SK-N-SH treated with all-trans-retinoic acid at 6 μM for 48 hours (cell line): ENCODE data around the gene FNDC7.

Source experiments
- ATAC-seq: fragments of 200-7000 bp; cut with Tn5 transposase; 3 replicates; pipeline ENCODE4 v1.9.1; 2020; ENCODE audit warnings: mild to moderate bottlenecking, moderate library complexity
- BACH2 ChIP-seq: fragments of 250-450 bp; sonication (Bioruptor Pico); IDR thresholded peaks from 2 replicates; pipeline ENCODE4 v1.9.0; 2021; ENCODE audit warnings: mild to moderate bottlenecking, borderline replicate concordance
- CSDC2 ChIP-seq: fragments of 250-450 bp; sonication (Bioruptor Pico); IDR thresholded peaks from 2 replicates; pipeline ENCODE4 v1.5.0; 2020; ENCODE audit warnings: mild to moderate bottlenecking, moderate library complexity
- ESRRG ChIP-seq: fragments of 250-450 bp; sonication (Bioruptor Pico); IDR thresholded peaks from 2 replicates; pipeline ENCODE4 v1.6.1; 2021; ENCODE audit warnings: mild to moderate bottlenecking
- GLIS3 ChIP-seq: fragments of 250-450 bp; sonication (Bioruptor Pico); IDR thresholded peaks from 2 replicates; pipeline ENCODE4 v1.5.0; 2020; ENCODE audit warnings: mild to moderate bottlenecking, moderate library complexity
- ISL1 ChIP-seq: fragments of 250-450 bp; sonication (Bioruptor Pico); IDR thresholded peaks from 2 replicates; pipeline ENCODE4 v2.1.2; 2022; ENCODE audit warnings: mild to moderate bottlenecking, moderate library complexity
- OSR1 ChIP-seq: fragments of 250-450 bp; sonication (Bioruptor Pico); IDR thresholded peaks from 2 replicates; pipeline ENCODE4 v1.8.0; 2022; ENCODE audit warnings: moderate library complexity, mild to moderate bottlenecking, inconsistent platforms
- PPARA ChIP-seq: fragments of 250-450 bp; sonication (Bioruptor Pico); IDR thresholded peaks from 2 replicates; pipeline ENCODE4 v1.5.0; 2020; ENCODE audit warnings: mild to moderate bottlenecking, borderline replicate concordance
- RARB ChIP-seq: fragments of 250-450 bp; sonication (Bioruptor Pico); IDR thresholded peaks from 2 replicates; pipeline ENCODE4 v1.8.0; 2021; ENCODE audit warnings: mild to moderate bottlenecking, moderate library complexity
- SNAI2 ChIP-seq: fragments of 250-450 bp; sonication (Bioruptor Pico); IDR thresholded peaks from 2 replicates; pipeline ENCODE4 v1.5.0; 2020; ENCODE audit warnings: mild to moderate bottlenecking, moderate library complexity
- TCF4 ChIP-seq: fragments of 250-450 bp; sonication (Bioruptor Pico); IDR thresholded peaks from 2 replicates; pipeline ENCODE4 v1.8.0; 2021; ENCODE audit warnings: mild to moderate bottlenecking, moderate library complexity, borderline replicate concordance
- TOX ChIP-seq: fragments of 250-450 bp; sonication (Bioruptor Pico); IDR thresholded peaks from 2 replicates; pipeline ENCODE4 v1.8.0; 2021; ENCODE audit warnings: mild to moderate bottlenecking, moderate library complexity, borderline replicate concordance
- ZC3H10 ChIP-seq: fragments of 250-450 bp; sonication (Bioruptor Pico); IDR thresholded peaks from 2 replicates; pipeline ENCODE4 v1.5.1; 2021; ENCODE audit warnings: mild to moderate bottlenecking, moderate library complexity
- ZFP30 ChIP-seq: fragments of 450-650 bp; formaldehyde crosslinking; IDR thresholded peaks from 2 replicates; pipeline ENCODE4 v1.5.0; 2022; ENCODE audit warnings: mild to moderate bottlenecking, moderate library complexity
- ZNF565 ChIP-seq: fragments of 450-650 bp; formaldehyde crosslinking; conservative IDR thresholded peaks from 2 replicates; pipeline ENCODE4 v1.5.0; 2020; ENCODE audit warnings: low read depth, mild to moderate bottlenecking, moderate library complexity
- ZNF8 ChIP-seq: fragments of 450-650 bp; formaldehyde crosslinking; IDR thresholded peaks from 2 replicates; pipeline ENCODE4 v1.5.0; 2020; ENCODE audit warnings: mild to moderate bottlenecking, moderate library complexity
- TF ChIP-seq, protein P1 (sequence below): fragments of 250-450 bp; sonication (Bioruptor Pico); IDR thresholded peaks from 2 replicates; pipeline ENCODE4 v1.5.1; 2021; ENCODE audit warnings: mild to moderate bottlenecking, moderate library complexity
- TF ChIP-seq, protein P2 (sequence below): fragments of 250-450 bp; sonication (Bioruptor Pico); IDR thresholded peaks from 2 replicates; pipeline ENCODE4 v1.5.1; 2020; ENCODE audit warnings: low read depth, mild to moderate bottlenecking, moderate library complexity
- TF ChIP-seq, protein P3 (sequence below): fragments of 250-450 bp; sonication (Bioruptor Pico); IDR thresholded peaks from 2 replicates; pipeline ENCODE4 v1.5.0; 2020; ENCODE audit warnings: mild to moderate bottlenecking, moderate library complexity
- TF ChIP-seq, protein P4 (sequence below): fragments of 250-450 bp; sonication (Bioruptor Pico); IDR thresholded peaks from 2 replicates; pipeline ENCODE4 v1.8.0; 2021; ENCODE audit warnings: low read depth, mild to moderate bottlenecking, moderate library complexity, borderline replicate concordance
- TF ChIP-seq, protein P5 (sequence below): fragments of 250-450 bp; sonication (Bioruptor Pico); IDR thresholded peaks from 2 replicates; pipeline ENCODE4 v1.8.0; 2020; ENCODE audit warnings: mild to moderate bottlenecking, moderate library complexity, borderline replicate concordance

FNDC7 gene

DNA sequence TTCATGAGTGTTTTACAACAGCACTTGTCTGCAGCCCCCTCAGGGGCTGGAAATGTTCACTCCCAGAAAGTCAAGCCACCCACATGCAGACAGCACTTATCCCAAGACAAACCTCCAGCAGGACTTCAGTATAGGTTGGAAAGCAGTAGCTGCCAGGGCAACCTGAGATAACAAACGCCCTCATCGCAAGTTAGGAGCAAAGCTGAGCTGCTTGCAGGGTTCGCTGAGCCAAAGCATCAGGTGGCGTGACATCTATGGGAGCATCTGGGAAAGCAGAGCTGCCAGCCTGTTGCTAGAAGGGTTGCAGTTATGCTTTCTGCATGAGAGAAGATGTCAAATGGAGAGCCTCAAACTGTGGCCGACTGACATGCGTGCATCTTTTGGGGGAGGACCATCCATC lies 29.5 kb downstream of the FNDC7 start:
- ATAC-seq, result no peak
- TF ChIP-seq, protein P1, sequence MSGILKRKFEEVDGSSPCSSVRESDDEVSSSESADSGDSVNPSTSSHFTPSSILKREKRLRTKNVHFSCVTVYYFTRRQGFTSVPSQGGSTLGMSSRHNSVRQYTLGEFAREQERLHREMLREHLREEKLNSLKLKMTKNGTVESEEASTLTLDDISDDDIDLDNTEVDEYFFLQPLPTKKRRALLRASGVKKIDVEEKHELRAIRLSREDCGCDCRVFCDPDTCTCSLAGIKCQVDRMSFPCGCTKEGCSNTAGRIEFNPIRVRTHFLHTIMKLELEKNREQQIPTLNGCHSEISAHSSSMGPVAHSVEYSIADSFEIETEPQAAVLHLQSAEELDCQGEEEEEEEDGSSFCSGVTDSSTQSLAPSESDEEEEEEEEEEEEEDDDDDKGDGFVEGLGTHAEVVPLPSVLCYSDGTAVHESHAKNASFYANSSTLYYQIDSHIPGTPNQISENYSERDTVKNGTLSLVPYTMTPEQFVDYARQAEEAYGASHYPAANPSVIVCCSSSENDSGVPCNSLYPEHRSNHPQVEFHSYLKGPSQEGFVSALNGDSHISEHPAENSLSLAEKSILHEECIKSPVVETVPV, result no peak
- TF ChIP-seq ZC3H10 (CRISPR knock-in tag), result no peak
- TF ChIP-seq BACH2, result no peak

DNA sequence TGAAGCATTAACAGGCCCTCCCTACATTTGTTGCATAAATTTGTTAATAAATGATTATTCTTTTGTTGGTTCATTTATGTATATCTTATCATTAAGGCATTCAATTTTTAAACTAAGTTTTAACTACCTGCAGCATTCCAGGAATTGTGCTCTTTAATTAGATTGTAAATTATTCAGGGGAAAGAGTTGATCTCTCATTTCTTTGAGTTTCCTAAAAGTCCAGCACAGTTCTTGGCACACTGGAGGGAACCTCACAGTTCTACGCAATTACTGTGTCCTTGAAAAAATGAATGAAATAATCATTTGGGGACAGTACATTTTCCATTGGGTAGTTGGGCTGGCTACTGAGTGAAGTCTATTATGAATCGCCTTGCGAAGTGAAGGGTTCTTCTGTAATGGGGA lies 33.3 kb downstream of the FNDC7 start:
- TF ChIP-seq, protein P1, result no peak
- TF ChIP-seq ISL1 (CRISPR knock-in tag) (no peak), ZFP30 (no peak), CSDC2 (CRISPR knock-in tag) (no peak), RARB (CRISPR knock-in tag) (no peak), ZC3H10 (CRISPR knock-in tag) (no peak), ESRRG (CRISPR knock-in tag) (no peak), PPARA (no peak), ZNF8 (CRISPR knock-in tag) (no peak), SNAI2 (CRISPR knock-in tag) (no peak), OSR1 (no peak), BACH2 (no peak)
- TF ChIP-seq, protein P2, sequence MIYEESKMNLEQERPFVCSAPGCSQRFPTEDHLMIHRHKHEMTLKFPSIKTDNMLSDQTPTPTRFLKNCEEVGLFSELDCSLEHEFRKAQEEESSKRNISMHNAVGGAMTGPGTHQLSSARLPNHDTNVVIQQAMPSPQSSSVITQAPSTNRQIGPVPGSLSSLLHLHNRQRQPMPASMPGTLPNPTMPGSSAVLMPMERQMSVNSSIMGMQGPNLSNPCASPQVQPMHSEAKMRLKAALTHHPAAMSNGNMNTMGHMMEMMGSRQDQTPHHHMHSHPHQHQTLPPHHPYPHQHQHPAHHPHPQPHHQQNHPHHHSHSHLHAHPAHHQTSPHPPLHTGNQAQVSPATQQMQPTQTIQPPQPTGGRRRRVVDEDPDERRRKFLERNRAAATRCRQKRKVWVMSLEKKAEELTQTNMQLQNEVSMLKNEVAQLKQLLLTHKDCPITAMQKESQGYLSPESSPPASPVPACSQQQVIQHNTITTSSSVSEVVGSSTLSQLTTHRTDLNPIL, result no peak
- ATAC-seq, result no peak

DNA sequence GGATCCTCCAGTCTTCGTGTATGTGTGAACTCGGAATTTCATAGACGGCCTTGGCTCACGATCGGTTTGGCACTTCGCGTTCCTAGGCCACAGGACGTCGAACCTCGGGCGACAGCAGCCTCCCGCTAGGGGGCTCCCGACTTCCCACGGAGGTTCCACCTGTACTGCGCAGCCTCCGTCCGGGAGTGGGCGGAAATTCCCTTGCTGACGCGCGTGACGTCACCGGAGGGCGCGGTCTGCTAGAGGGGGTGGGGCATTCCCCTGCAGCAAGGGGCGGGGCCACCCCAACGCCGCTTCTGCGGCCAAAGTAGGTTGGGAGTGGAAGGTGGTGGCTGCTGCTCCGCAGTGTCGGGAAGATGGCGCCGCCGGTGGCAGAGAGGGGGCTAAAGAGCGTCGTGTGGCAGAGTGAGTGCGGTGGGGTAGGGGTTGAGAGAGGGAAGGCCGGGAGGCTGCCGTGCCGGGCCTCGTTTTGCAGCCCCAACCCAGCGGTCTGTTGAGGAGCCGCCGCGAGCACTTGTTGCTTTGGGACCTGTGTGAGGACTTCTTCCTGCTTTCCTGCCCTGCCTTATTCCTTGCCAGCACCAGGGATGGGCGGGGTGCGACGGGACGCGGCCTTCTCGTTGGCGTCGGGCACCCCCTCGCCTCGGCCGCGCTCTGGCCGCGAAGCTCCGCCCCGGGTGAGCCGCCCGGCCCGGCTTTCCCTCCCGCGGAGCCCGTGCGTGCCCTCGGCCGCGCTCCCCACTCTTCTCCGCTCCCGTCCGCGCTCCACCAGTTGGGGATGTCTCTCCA lies 33.9 kb downstream of the FNDC7 start, which contains the start of gene STXBP3:
Gene STXBP3, plus strand, starts transcription at position 293 of the 789 bp plus-strand sequence. Its CDS starts 64 bp downstream, at position 357.
- peak; percentile 91 for ATAC-seq
- TF ChIP-seq ZNF565 (CRISPR knock-in tag) (no peak), GLIS3 (CRISPR knock-in tag) (no peak), TOX (CRISPR knock-in tag) (no peak), ESRRG (CRISPR knock-in tag) (no peak), RARB (CRISPR knock-in tag) (no peak), TCF4 (CRISPR knock-in tag) (no peak), ISL1 (CRISPR knock-in tag) (no peak), ZFP30 (no peak), BACH2 (no peak), SNAI2 (CRISPR knock-in tag) (no peak), ZNF8 (CRISPR knock-in tag) (no peak), CSDC2 (CRISPR knock-in tag) (no peak)
- TF ChIP-seq, protein P3, sequence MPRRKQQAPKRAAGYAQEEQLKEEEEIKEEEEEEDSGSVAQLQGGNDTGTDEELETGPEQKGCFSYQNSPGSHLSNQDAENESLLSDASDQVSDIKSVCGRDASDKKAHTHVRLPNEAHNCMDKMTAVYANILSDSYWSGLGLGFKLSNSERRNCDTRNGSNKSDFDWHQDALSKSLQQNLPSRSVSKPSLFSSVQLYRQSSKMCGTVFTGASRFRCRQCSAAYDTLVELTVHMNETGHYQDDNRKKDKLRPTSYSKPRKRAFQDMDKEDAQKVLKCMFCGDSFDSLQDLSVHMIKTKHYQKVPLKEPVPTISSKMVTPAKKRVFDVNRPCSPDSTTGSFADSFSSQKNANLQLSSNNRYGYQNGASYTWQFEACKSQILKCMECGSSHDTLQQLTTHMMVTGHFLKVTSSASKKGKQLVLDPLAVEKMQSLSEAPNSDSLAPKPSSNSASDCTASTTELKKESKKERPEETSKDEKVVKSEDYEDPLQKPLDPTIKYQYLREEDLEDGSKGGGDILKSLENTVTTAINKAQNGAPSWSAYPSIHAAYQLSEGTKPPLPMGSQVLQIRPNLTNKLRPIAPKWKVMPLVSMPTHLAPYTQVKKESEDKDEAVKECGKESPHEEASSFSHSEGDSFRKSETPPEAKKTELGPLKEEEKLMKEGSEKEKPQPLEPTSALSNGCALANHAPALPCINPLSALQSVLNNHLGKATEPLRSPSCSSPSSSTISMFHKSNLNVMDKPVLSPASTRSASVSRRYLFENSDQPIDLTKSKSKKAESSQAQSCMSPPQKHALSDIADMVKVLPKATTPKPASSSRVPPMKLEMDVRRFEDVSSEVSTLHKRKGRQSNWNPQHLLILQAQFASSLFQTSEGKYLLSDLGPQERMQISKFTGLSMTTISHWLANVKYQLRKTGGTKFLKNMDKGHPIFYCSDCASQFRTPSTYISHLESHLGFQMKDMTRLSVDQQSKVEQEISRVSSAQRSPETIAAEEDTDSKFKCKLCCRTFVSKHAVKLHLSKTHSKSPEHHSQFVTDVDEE (CRISPR knock-in tag), result no peak
- TF ChIP-seq, protein P1, result 0 out of 2 replicates have a peak, but pooled peaks have one; percentile 11
- TF ChIP-seq, protein P2, result no peak
- TF ChIP-seq, protein P4, sequence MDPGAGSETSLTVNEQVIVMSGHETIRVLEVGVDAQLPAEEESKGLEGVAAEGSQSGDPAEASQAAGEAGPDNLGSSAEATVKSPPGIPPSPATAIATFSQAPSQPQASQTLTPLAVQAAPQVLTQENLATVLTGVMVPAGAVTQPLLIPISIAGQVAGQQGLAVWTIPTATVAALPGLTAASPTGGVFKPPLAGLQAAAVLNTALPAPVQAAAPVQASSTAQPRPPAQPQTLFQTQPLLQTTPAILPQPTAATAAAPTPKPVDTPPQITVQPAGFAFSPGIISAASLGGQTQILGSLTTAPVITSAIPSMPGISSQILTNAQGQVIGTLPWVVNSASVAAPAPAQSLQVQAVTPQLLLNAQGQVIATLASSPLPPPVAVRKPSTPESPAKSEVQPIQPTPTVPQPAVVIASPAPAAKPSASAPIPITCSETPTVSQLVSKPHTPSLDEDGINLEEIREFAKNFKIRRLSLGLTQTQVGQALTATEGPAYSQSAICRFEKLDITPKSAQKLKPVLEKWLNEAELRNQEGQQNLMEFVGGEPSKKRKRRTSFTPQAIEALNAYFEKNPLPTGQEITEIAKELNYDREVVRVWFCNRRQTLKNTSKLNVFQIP (CRISPR knock-in tag), result no peak
- TF ChIP-seq, protein P5, sequence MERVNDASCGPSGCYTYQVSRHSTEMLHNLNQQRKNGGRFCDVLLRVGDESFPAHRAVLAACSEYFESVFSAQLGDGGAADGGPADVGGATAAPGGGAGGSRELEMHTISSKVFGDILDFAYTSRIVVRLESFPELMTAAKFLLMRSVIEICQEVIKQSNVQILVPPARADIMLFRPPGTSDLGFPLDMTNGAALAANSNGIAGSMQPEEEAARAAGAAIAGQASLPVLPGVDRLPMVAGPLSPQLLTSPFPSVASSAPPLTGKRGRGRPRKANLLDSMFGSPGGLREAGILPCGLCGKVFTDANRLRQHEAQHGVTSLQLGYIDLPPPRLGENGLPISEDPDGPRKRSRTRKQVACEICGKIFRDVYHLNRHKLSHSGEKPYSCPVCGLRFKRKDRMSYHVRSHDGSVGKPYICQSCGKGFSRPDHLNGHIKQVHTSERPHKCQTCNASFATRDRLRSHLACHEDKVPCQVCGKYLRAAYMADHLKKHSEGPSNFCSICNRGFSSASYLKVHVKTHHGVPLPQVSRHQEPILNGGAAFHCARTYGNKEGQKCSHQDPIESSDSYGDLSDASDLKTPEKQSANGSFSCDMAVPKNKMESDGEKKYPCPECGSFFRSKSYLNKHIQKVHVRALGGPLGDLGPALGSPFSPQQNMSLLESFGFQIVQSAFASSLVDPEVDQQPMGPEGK (CRISPR knock-in tag), result peak; percentile 27; the same call in 1 of the 2 replicates
